ENCODE data around the gene STON2.

Gene STON2

DNA sequence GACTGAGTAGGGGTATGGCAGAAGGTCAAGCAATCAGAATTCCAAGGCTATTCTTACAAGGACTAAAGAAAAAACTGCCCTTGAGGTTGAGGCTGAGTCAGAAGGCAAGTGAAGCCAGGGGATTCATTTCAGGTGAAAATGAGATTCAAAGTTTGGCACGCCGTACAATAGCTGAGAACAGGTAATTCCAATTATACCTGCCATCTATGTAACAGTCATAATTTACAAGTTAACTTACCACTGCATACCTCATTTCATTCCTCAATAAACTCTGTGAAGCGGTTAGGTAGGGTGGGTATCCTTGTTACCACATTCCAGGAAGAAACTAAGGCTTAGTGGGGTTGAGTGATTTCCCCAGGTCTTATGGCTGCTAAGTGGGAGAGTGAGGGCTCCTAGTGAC, 64.1 kb downstream of the STON2 start:
- DNase-seq, result no peak
- no peak overlapping the region for H3K4me3 ChIP-seq (ENCODE audit: low read depth, low read length)
- no peaks in the 10 kb centered on the region for H3K27me3 ChIP-seq (replicated peaks)
- TF ChIP-seq, protein P1, sequence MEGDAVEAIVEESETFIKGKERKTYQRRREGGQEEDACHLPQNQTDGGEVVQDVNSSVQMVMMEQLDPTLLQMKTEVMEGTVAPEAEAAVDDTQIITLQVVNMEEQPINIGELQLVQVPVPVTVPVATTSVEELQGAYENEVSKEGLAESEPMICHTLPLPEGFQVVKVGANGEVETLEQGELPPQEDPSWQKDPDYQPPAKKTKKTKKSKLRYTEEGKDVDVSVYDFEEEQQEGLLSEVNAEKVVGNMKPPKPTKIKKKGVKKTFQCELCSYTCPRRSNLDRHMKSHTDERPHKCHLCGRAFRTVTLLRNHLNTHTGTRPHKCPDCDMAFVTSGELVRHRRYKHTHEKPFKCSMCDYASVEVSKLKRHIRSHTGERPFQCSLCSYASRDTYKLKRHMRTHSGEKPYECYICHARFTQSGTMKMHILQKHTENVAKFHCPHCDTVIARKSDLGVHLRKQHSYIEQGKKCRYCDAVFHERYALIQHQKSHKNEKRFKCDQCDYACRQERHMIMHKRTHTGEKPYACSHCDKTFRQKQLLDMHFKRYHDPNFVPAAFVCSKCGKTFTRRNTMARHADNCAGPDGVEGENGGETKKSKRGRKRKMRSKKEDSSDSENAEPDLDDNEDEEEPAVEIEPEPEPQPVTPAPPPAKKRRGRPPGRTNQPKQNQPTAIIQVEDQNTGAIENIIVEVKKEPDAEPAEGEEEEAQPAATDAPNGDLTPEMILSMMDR (IDR thresholded peaks at IDR 0.05; ENCODE audit: low read depth, low read length, missing control alignments), result no peak
- H3K27ac ChIP-seq, result no peak overlapping the region
- in situ Hi-C loops (cut with HindIII; ENCODE audit: low pct_ligation_motif_present, low sequenced_read_pairs), result no loop called here
- no peaks in the 10 kb centered on the region for H3K36me3 ChIP-seq (replicated peaks)

- no peak overlapping the region for H3K27ac ChIP-seq
- DNase-seq, result no peak
- H3K4me3 ChIP-seq (ENCODE audit: low read depth, low read length), result no peak overlapping the region
- TF ChIP-seq, protein P1 (IDR thresholded peaks at IDR 0.05; ENCODE audit: low read depth, low read length, missing control alignments), result no peak
- no peaks in the 10 kb centered on the region for H3K36me3 ChIP-seq (replicated peaks)
- no peaks in the 10 kb centered on the region for H3K27me3 ChIP-seq (replicated peaks)
- in situ Hi-C loops (cut with HindIII; ENCODE audit: low pct_ligation_motif_present, low sequenced_read_pairs), result no loop called here
Observed at GRCh38 chr14:81332725-81333124, 67.4 kb downstream of the STON2 start.

GRCh38 chr14:81331229-81332021, 68.7 kb downstream of the STON2 start:
- Histone ChIP-seq H3K27ac (no peak overlapping the region), H3K36me3 (replicated peaks) (no peaks in the 10 kb centered on the region), H3K4me3 (ENCODE audit: low read depth, low read length) (no peak overlapping the region), H3K27me3 (replicated peaks) (no peaks in the 10 kb centered on the region)
- no peak for DNase-seq
- in situ Hi-C loops (cut with HindIII; ENCODE audit: low pct_ligation_motif_present, low sequenced_read_pairs), result no loop called here
- TF ChIP-seq, protein P1 (IDR thresholded peaks at IDR 0.05; ENCODE audit: low read depth, low read length, missing control alignments), result no peak

- DNase-seq, result no peak
- Histone ChIP-seq H3K36me3 (replicated peaks) (no peaks in the 10 kb centered on the region), H3K4me3 (ENCODE audit: low read depth, low read length) (no peak overlapping the region), H3K27me3 (replicated peaks) (no peaks in the 10 kb centered on the region), H3K27ac (no peak overlapping the region)
- in situ Hi-C loops (cut with HindIII; ENCODE audit: low pct_ligation_motif_present, low sequenced_read_pairs), result no loop called here
- TF ChIP-seq, protein P1 (IDR thresholded peaks at IDR 0.05; ENCODE audit: low read depth, low read length, missing control alignments), result no peak
Observed at GRCh38 chr14:81330619-81331122, 69.5 kb downstream of the STON2 start.

DNA sequence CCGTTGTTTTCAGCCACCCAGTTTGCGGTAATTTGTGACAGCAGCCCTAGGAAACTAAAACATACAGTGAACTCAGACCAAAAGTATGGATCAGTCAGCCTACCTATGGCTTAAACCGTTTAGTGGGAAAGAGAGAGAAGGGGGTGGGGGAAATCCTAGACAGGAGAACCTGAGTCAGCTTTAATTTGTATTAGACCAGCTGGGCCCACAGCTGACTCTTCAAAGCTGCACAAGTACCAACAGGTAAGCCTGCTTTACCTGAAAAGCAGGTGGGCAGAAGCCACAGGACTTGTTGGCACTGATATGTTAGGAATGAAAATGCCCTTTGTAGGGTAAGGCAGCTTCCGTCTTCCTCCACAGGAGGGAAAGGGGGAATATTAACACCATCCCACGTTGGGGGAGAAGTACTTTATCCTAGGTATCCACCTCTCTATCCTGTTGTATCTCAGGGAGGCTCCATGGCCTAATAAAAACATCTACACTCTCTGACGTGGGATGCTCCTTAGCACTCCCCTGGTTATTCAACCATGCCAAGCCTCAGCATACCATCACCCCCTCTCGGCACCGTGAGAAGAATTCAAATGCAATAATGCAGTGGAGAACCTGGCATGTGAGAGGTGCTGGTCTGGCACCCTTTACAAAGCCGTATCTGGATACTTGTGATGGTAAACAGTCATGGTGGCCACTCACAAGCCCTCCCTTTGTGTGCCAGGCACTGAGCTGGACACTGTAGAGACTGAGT, 70.3 kb downstream of the STON2 start:
- in situ Hi-C loops (cut with HindIII; ENCODE audit: low pct_ligation_motif_present, low sequenced_read_pairs), result no loop called here
- H3K27ac ChIP-seq, result no peak overlapping the region

More for the DNA sequence above, 70.3 kb downstream of the STON2 start:
- no peaks in the 10 kb centered on the region for H3K36me3 ChIP-seq (replicated peaks)
- no peak for DNase-seq
- H3K4me3 ChIP-seq (ENCODE audit: low read depth, low read length), result no peak overlapping the region
- no peaks in the 10 kb centered on the region for H3K27me3 ChIP-seq (replicated peaks)
- TF ChIP-seq, protein P1 (IDR thresholded peaks at IDR 0.05; ENCODE audit: low read depth, low read length, missing control alignments), result no peak
